BE2C (cell line): ENCODE data around the gene RGS6.

Source experiments
- DNase-seq: peaks from one replicate; pipeline ENCODE4 v3.0.0-alpha.2; 2020
- H3K27me3 ChIP-seq: fragments of 250-450 bp; sonication (Bioruptor Pico); 2 replicates; pipeline ENCODE4 v1.5.1; 2020; ENCODE audit warnings: mild to moderate bottlenecking
- H3K36me3 ChIP-seq: fragments of 250-450 bp; sonication (Bioruptor Pico); 2 replicates; pipeline ENCODE4 v1.5.1; 2020; ENCODE audit warnings: mild to moderate bottlenecking
- H3K4me1 ChIP-seq: fragments of 250-450 bp; sonication (Bioruptor Pico); 2 replicates; pipeline ENCODE4 v1.5.1; 2020
- H3K4me3 ChIP-seq: 2 replicates; pipeline ENCODE4 v1.5.1; 2011; ENCODE audit warnings: low read depth, low read length
- H3K9me3 ChIP-seq: fragments of 250-450 bp; sonication (Bioruptor Pico); 2 replicates; pipeline ENCODE4 v1.5.1; 2020
- TF ChIP-seq, protein P1 (sequence below): IDR thresholded peaks from 2 replicates; pipeline ENCODE4 v1.5.1; 2012; ENCODE audit warnings: mild to moderate bottlenecking, low read depth, low read length

The RGS6 gene

GRCh38 chr14:72063761-72064282 lies 131.6 kb downstream of the RGS6 start:
- no peaks in the 10 kb centered on the region for H3K9me3 ChIP-seq
- H3K27me3 ChIP-seq, result no peaks in the 10 kb centered on the region
- H3K4me3 ChIP-seq, result no peak overlapping the region
- H3K4me1 ChIP-seq, result no peaks in the 10 kb centered on the region
- TF ChIP-seq, protein P1, sequence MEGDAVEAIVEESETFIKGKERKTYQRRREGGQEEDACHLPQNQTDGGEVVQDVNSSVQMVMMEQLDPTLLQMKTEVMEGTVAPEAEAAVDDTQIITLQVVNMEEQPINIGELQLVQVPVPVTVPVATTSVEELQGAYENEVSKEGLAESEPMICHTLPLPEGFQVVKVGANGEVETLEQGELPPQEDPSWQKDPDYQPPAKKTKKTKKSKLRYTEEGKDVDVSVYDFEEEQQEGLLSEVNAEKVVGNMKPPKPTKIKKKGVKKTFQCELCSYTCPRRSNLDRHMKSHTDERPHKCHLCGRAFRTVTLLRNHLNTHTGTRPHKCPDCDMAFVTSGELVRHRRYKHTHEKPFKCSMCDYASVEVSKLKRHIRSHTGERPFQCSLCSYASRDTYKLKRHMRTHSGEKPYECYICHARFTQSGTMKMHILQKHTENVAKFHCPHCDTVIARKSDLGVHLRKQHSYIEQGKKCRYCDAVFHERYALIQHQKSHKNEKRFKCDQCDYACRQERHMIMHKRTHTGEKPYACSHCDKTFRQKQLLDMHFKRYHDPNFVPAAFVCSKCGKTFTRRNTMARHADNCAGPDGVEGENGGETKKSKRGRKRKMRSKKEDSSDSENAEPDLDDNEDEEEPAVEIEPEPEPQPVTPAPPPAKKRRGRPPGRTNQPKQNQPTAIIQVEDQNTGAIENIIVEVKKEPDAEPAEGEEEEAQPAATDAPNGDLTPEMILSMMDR, result no peak
- no peaks in the 10 kb centered on the region for H3K36me3 ChIP-seq
- no peak for DNase-seq

DNA sequence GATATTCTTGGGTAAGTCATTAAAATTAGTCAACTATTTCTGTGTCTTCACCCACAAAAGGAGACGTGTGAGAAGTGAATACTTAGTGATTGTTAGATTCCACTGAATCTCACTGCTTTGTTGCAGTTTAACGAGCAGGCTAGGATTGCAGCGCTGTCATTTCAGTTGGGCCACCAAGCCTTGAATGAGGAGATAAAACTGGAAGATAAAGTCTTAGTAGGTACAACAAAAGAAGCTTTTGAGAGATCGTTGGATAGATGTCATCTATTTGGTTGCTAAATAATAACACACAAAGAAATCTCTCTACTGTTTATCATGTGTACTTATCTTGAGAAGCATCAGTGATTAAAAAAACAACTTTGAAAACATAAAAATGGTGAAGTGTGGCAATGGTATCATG lies 132.3 kb downstream of the RGS6 start:
- Histone ChIP-seq H3K36me3 (no peaks in the 10 kb centered on the region), H3K9me3 (no peaks in the 10 kb centered on the region), H3K4me1 (no peaks in the 10 kb centered on the region), H3K27me3 (no peaks in the 10 kb centered on the region), H3K4me3 (no peak overlapping the region)
- TF ChIP-seq, protein P1, result no peak
- DNase-seq, result no peak

- no peak for DNase-seq
- no peaks in the 10 kb centered on the region for H3K4me1 ChIP-seq
Measured at GRCh38 chr14:72070458-72070857, 138.2 kb downstream of the RGS6 start.

GRCh38 chr14:72075649-72076334 lies 143.6 kb downstream of the RGS6 start:
- Histone ChIP-seq H3K4me3 (no peak overlapping the region), H3K27me3 (no peaks in the 10 kb centered on the region), H3K9me3 (no peaks in the 10 kb centered on the region), H3K4me1 (no peaks in the 10 kb centered on the region), H3K36me3 (no peaks in the 10 kb centered on the region)
- DNase-seq, result no peak
- TF ChIP-seq, protein P1, result no peak

More at GRCh38 chr14:72070458-72070857, 138.2 kb downstream of the RGS6 start:
- H3K9me3 ChIP-seq, result no peaks in the 10 kb centered on the region
- no peak overlapping the region for H3K4me3 ChIP-seq
- TF ChIP-seq, protein P1, result no peak
- no peaks in the 10 kb centered on the region for H3K36me3 ChIP-seq
- no peaks in the 10 kb centered on the region for H3K27me3 ChIP-seq

DNA sequence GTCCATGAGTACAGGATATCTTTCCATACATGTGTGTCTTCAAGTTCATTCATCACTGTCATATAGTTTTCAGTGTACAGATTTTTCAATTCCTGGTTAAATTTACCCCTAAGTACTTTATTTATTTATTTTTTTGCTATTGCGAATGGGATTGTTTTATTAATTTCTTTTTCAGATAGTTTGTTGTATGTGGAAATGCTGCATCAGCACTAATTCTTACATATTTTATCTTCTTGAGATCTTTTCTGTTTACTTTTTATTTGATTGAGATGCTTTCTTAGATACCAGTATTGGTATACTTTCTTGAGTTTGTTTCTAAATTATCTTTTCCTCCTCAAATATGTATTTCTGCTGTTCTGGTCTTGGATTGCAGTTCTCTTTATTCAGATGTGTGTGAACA lies 148.9 kb downstream of the RGS6 start:
- no peak overlapping the region for H3K4me3 ChIP-seq
- no peaks in the 10 kb centered on the region for H3K4me1 ChIP-seq
- no peaks in the 10 kb centered on the region for H3K9me3 ChIP-seq
- no peaks in the 10 kb centered on the region for H3K27me3 ChIP-seq
- TF ChIP-seq, protein P1, result no peak
- H3K36me3 ChIP-seq, result no peaks in the 10 kb centered on the region
- no peak for DNase-seq

GRCh38 chr14:72084935-72085334 lies 152.7 kb downstream of the RGS6 start:
- Histone ChIP-seq H3K27me3 (peaks cover 8% of the 10 kb centered on the region), H3K4me3 (no peak overlapping the region), H3K4me1 (no peaks in the 10 kb centered on the region), H3K36me3 (no peaks in the 10 kb centered on the region), H3K9me3 (no peaks in the 10 kb centered on the region)
- no peak for DNase-seq
- TF ChIP-seq, protein P1, result no peak
